GM12878 (cell line): Measurements from ENCODE around the gene CFHR3.

Experiments used
- CEBPB ChIP-seq, 2 experiments: fragments of 150-350 bp in 1 of 2; IDR thresholded peaks; 2 replicates each; pipeline ENCODE4 v1.6.1; 2012 to 2014; ENCODE audit warnings: low read depth in 2 of 2, low read length in 2 of 2, borderline replicate concordance in 1 of 2, inconsistent platforms in 1 of 2
- CREM ChIP-seq: IDR thresholded peaks from 2 replicates; pipeline ENCODE4 v1.6.1; 2014; ENCODE audit warnings: antibody characterized with exemption, low read depth
- CTCF ChIP-seq, 3 experiments: IDR thresholded peaks in 2 of 3; conservative IDR thresholded peaks in 1 of 3; 2 replicates each; pipeline ENCODE4 v1.5.1; 2011; ENCODE audit warnings: low read depth in 3 of 3, low read length in 3 of 3, mild to moderate bottlenecking in 3 of 3, control low read depth in 2 of 3, moderate library complexity in 2 of 3, inconsistent platforms in 1 of 3, mixed read lengths in 1 of 3; ENCODE audit not compliant: control insufficient read depth in 2 of 3, insufficient read depth in 1 of 3; ENCODE audit errors: extremely low read depth in 1 of 3
- E4F1 ChIP-seq: fragments of 450-650 bp; IDR thresholded peaks from 2 replicates; pipeline ENCODE4 v1.6.1; 2018; ENCODE audit warnings: borderline replicate concordance, mild to moderate bottlenecking; ENCODE audit not compliant: partially characterized antibody
- MTA3 ChIP-seq: IDR thresholded peaks from 2 replicates; pipeline ENCODE4 v1.6.1; 2012; ENCODE audit warnings: low read length, inconsistent platforms, borderline replicate concordance
- REST ChIP-seq: IDR thresholded peaks from 2 replicates; pipeline ENCODE4 v1.6.1; 2012; ENCODE audit warnings: mild to moderate bottlenecking, low read depth, low read length
- SREBF2 ChIP-seq: IDR thresholded peaks from 2 replicates; pipeline ENCODE4 v1.6.1; 2012; ENCODE audit warnings: mild to moderate bottlenecking, low read length
- ZNF274 ChIP-seq: IDR thresholded peaks from one replicate; pipeline ENCODE4 v1.8.0; 2011; ENCODE audit not compliant: insufficient read length, insufficient read depth
- TF ChIP-seq, protein P1 (sequence below): IDR thresholded peaks from 2 replicates; pipeline ENCODE4 v1.6.1; 2012; ENCODE audit warnings: low read depth, low read length, improper control_type of control experiment

GRCh38 chr1:196738730-196739129, 35.9 kb upstream of the CFHR3 start:
- TF ChIP-seq E4F1: no peak
- TF ChIP-seq ZNF274: no peak
- no peak for TF ChIP-seq CREM
- TF ChIP-seq CTCF (IDR thresholded peaks at IDR 0.05 in 2 of 3, conservative IDR thresholded peaks at IDR 0.05 in 1 of 3; ENCODE audit: control insufficient read depth in 2 of 3, extremely low read depth in 1 of 3, insufficient read depth in 1 of 3, low read depth in 3 of 3, low read length in 3 of 3): no peak
- no peak for TF ChIP-seq CEBPB (IDR thresholded peaks at IDR 0.05; ENCODE audit: borderline replicate concordance in 1 of 2, low read depth in 2 of 2, low read length in 2 of 2)
- TF ChIP-seq MTA3: no peak
- TF ChIP-seq SREBF2: no peak
- no peak for TF ChIP-seq REST
- TF ChIP-seq, protein P1, sequence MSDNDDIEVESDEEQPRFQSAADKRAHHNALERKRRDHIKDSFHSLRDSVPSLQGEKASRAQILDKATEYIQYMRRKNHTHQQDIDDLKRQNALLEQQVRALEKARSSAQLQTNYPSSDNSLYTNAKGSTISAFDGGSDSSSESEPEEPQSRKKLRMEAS: no peak
